Measurements from ENCODE around the gene NFKBIL1.
"Not testable (repeated sequence)": the region's sequence is repeated elsewhere in the genome, so short reads cannot be mapped to it uniquely, and the experiment has no call there.

Gene NFKBIL1

DNA sequence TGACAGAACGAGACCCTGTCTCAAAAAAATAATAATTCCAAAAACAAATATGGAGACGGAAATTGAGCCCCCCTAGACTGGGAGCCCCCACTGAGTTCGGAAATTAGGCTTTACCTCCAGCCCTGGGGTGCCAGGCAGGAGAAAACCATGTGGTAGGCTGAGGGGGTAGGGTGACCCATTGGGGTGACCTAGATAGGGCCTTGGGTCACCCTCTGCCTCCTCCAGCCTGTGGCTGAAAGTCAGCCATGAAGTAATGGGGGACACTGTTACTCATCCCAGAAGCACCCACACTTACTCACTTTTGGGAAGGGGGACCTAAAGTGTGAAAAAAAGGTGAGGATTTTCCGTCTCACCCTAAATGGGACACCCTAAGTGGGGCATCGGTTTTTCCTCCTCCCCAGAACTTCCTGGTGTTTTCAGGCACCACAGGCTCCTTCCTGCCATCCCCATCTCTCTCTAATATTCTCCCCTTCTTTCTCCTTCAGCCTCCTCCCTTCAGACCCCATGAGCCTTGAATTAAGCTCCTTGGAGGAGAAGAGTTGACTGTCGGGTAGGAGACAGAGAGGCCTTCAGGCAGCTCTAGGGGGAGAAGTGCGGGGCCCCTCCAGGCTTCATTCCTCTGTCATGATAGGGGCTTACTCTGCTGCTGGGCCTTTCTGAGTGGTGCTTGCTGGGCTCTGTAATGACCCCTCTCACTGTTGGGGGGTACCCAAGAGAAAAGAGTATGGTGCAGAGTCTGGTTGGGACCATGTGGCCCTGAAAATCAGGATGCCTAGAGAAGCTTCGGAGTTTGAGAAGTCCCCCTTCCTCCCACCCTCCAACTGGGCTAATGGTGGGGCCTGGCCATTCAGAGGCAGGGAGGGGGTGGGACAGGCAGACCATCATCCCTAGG is 32.4 kb downstream of the NFKBIL1 start:
- no peak for DNase-seq (ENCODE audit: low read depth in 2 of 2, low spot score in 1 of 2)

- no peak for DNase-seq (ENCODE audit: low read depth in 2 of 2, low spot score in 1 of 2)
Measured at GRCh38 chr6:31580438-31580740, 33.0 kb downstream of the NFKBIL1 start.

DNA sequence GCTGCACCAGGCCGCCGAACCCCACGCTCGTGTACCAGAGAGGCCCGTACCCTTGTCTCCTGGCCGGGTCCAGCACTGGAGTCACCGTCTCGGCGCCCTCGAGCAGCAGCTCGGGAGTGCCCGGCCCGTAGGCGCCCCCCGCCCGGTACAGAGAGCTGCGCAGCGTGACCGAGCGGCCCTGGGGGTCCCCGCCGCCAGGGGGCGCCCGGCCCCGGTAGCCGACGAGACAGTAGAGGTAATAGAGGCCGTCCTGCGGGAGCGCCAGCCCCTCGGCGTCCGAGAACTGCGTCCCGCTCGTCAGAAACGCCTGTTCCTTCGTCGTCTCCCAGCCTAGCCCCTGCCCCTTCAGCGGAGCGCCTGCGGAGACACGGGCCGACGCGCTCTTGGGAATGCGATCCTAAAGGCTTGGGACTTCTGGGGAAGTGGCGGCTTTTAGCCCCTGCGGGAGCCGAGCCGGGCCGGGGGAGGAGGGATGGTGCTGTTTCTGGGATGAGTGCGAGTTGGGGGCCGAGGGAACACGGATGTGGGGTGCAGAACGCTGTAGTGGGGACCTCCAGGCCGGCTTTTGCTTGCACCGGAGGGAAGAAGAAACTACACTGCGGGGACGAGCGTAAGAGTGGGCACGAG is 33.5 kb downstream of the NFKBIL1 start:
- peak; percentile 81 to 83 for DNase-seq (ENCODE audit: low read depth in 2 of 2, low spot score in 1 of 2)

DNA sequence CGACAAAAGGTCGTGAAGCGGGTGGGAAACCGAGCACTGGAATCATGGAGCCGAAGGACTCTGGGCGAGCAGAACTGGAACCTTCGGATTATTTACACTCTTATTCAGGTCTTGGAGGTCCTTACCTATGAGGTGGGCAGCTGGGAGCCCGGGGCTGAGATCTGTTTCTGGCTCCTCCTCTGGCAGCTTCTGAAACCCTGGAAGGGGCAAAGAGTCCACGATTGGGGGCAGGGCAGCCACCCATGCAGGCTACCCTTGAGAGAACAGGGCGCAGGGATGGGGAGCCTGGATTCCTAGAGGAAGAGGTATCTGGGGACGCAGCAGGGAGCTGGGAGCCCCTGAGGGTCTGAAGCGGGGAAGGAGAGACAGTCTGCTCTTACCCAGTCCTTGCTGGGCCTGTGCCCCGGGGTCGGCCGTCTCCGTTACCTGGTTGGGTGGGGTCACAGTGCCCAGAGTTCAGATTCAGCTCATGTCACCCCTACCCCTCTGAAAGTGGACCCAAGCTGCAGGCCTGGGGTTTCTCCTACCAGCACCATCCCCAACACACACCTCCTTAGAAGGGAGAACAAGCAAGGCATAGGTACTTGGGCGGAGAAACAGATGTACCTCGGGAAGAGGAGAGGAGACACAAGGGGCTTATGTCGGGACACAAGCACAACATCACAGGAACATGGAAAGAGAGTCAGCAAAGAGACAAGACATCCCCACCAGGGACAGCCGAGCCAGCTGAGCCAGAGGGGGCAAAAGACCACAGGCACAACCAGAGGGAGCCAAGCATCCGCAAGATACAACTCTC is 34.2 kb downstream of the NFKBIL1 start:
- DNase-seq (ENCODE audit: low read depth in 2 of 2, low spot score in 1 of 2) = no peak

GRCh38 chr6:31582230-31582643 is 34.8 kb downstream of the NFKBIL1 start, which contains the start of gene LTB:
Gene LTB, minus strand, starts transcription at chr6:31582424. Its CDS starts 7 bp downstream, at chr6:31582417.
- peak in 1 of 2 donors; percentile 49 for DNase-seq (ENCODE audit: low read depth in 2 of 2, low spot score in 1 of 2)

DNA sequence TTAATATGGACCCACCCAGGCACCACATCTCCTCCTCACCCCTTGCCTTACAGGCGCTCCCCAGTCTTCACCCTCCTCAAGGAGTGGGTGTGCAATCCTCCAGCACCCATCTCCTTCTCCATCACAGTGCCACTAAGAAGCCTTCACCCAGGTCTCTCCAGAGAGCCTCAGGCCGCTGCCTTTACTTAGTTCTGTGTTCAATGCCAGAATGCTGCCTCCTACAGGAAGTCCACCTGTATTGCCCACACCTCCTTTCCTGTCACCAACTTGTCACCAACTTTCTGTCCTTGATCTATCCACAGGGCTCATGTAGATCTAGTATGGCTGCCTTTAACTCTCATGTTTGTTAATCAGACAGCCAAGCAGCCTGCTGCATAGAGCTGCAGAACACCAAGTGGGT is 38.1 kb downstream of the NFKBIL1 start:
- DNase-seq (ENCODE audit: low read depth in 2 of 2, low spot score in 1 of 2) = no peak

- DNase-seq (ENCODE audit: low read depth in 2 of 2, low spot score in 1 of 2) = no peak
Measured at GRCh38 chr6:31586008-31586407, 38.6 kb downstream of the NFKBIL1 start, which contains the start of gene LST1. Gene LST1, plus strand, starts transcription at chr6:31586277. Its CDS starts 1,023 bp downstream, at chr6:31587300.

DNA sequence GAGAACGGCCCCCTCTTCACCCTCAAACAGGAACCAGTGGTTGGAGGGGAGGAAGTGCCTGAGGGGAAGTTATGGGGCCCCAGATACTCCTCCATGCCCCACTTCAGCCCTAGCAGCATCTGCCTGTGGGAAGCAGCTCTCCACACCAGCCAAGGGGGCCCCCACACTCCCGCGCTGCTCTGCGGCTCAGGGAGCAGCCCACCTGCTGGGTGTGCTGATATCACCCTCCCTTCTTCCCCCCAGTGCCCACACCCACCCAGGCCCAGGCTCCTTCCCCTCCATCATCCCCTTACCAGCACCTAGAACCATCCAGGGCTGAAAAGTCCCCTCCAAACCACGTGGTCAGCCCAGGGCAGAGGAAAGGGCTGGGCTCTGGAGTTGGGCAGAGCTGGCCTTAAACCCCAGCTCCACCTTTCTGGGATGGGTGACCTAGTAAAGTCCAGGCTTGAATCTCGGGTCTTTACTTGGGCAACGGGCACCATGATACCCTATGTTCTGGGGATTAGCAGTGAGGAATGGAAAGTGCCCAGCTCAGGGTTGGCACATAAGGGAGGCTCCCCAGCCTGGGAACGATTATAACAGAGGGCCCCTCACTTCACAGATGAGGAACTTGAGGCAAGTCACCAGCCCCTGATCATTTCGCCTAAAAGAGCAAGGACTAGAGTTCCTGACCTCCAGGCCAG is 39.3 kb downstream of the NFKBIL1 start:
- no peak for DNase-seq (ENCODE audit: low read depth in 2 of 2, low spot score in 1 of 2)

DNA sequence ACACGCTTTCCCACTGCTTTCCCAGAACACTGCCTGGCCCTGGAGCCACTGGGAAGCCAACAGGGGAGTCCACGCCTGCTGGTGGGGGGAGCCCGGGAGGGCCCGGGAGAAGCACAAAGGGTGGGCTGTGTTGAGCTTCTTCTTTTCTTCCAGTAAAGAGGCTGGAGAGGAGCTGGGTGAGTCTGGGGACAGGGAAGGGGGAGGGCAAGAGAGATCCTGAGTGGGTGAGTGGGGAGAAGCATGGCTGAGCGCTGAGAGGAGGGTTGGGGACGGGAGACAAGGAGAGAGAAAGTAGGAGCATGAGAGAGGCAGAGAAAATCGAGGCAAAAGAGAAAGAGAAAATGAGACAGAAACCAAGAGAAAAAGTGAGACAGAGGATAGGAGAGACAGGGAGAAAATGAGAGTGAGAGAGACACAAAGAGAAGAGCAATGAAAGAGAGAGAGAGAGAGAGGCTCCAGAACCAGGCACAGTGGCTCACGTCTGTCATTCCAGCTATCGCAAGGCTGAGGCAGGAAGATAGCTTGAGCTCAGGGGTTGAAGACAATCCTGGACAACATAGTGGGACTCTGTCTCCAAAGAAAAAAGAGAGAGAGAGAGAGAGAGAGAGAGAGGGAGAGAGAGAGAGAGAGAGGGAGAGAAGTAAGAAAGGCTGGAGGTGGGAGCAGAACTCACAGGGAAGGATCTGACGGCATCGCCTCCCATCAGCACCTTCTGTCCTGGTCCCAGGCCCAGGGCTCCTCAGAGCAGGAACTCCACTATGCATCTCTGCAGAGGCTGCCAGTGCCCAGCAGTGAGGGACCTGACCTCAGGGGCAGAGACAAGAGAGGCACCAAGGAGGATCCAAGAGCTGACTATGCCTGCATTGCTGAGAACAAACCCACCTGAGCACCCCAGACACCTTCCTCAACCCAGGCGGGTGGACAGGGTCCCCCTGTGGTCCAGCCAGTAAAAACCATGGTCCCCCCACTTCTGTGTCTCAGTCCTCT is 40.7 kb downstream of the NFKBIL1 start:
- DNase-seq (ENCODE audit: low read depth in 2 of 2, low spot score in 1 of 2) = no peak

- DNase-seq (ENCODE audit: low read depth in 2 of 2, low spot score in 1 of 2) = no peak
Measured at GRCh38 chr6:31588871-31589650, 41.7 kb downstream of the NFKBIL1 start.

- DNase-seq (ENCODE audit: low read depth in 2 of 2, low spot score in 1 of 2) = not testable (repeated sequence)
Measured at GRCh38 chr6:31590691-31591090, 43.3 kb downstream of the NFKBIL1 start.

GRCh38 chr6:31592396-31592771 is 45.0 kb downstream of the NFKBIL1 start:
- no peak for DNase-seq (ENCODE audit: low read depth in 2 of 2, low spot score in 1 of 2)

GRCh38 chr6:31597006-31597405 is 49.6 kb downstream of the NFKBIL1 start:
- DNase-seq (ENCODE audit: low read depth in 2 of 2, low spot score in 1 of 2) = no peak

- no peak for DNase-seq (ENCODE audit: low read depth in 2 of 2, low spot score in 1 of 2)
Measured at GRCh38 chr6:31607317-31607716, 59.9 kb downstream of the NFKBIL1 start.
